Muscle layer of colon (tissue), 2 donors: ENCODE data around the gene PLIN4.

Experiments
- H3K27ac ChIP-seq: one replicate; pipeline ENCODE4 v1.7.0; 2013; ENCODE audit warnings: low read depth, mild to moderate bottlenecking, low read length, moderate library complexity
- H3K27me3 ChIP-seq, 2 donors: one replicate each; pipeline ENCODE4 v1.7.0; 2013; ENCODE audit warnings: low read length in 2 of 2, mild to moderate bottlenecking in 2 of 2; ENCODE audit not compliant: insufficient read depth in 2 of 2, control insufficient read depth in 1 of 2
- H3K36me3 ChIP-seq: one replicate; pipeline ENCODE4 v1.7.0; 2013; ENCODE audit warnings: mild to moderate bottlenecking, low read length; ENCODE audit not compliant: insufficient read depth
- H3K4me1 ChIP-seq: one replicate; pipeline ENCODE4 v1.7.0; 2013; ENCODE audit warnings: mild to moderate bottlenecking, low read length; ENCODE audit not compliant: insufficient read depth
- H3K4me3 ChIP-seq, 2 donors: one replicate each; pipeline ENCODE4 v1.7.0; 2013; ENCODE audit warnings: low read length in 2 of 2, low read depth in 1 of 2, mild to moderate bottlenecking in 1 of 2, moderate library complexity in 1 of 2
- H3K9ac ChIP-seq: one replicate; pipeline ENCODE4 v1.7.0; 2013; ENCODE audit warnings: low read length
- H3K9me3 ChIP-seq: one replicate; pipeline ENCODE4 v1.7.0; 2013; ENCODE audit warnings: mild to moderate bottlenecking, low read length
- donor health status: abdominal sarcoma.
- donor health status: Adenocarcinoma of cecum.

The PLIN4 gene

GRCh38 chr19:4503132-4503824, 15.0 kb downstream of the PLIN4 start:
- Histone ChIP-seq H3K27ac (peak overlapping the region; percentile 23), H3K4me1 (peaks cover 20% of the 10 kb centered on the region), H3K36me3 (peaks cover 52% of the 10 kb centered on the region), H3K9me3 (no peaks in the 10 kb centered on the region), H3K27me3 (no peaks in the 10 kb centered on the region), H3K4me3 (no peak overlapping the region), H3K9ac (no peak overlapping the region)

GRCh38 chr19:4502282-4503131, 15.8 kb downstream of the PLIN4 start:
- Histone ChIP-seq H3K9ac (no peak overlapping the region), H3K4me1 (peaks cover 14% of the 10 kb centered on the region), H3K4me3 (no peak overlapping the region), H3K27ac (peak overlapping the region; percentile 23), H3K9me3 (no peaks in the 10 kb centered on the region), H3K36me3 (peaks cover 55% of the 10 kb centered on the region), H3K27me3 (no peaks in the 10 kb centered on the region)

DNA sequence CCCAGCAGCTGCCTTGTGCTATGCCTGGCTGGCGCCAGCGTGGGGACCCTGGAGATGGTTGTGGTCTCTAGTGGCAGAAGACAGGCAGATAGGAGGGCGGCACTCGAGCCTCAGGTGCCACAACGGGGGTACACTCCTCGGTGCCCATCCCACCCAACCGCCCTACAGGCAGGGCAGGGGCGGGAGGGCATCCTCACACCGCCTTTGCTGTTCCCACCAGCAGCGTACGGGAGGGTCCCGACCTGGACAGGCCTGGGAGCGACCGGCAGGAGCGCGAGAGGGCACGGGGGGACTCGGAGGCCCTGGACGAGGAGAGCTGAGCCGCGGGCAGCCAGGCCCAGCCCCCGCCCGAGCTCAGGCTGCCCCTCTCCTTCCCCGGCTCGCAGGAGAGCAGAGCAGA, 16.6 kb downstream of the PLIN4 start:
- Histone ChIP-seq H3K27me3 (no peaks in the 10 kb centered on the region), H3K9ac (no peak overlapping the region), H3K4me3 (no peak overlapping the region), H3K36me3 (peaks cover 51% of the 10 kb centered on the region), H3K27ac (no peak overlapping the region), H3K4me1 (peaks cover 8% of the 10 kb centered on the region), H3K9me3 (no peaks in the 10 kb centered on the region)

- Histone ChIP-seq H3K9me3 (no peaks in the 10 kb centered on the region), H3K36me3 (peaks cover 49% of the 10 kb centered on the region), H3K27ac (no peak overlapping the region), H3K4me3 (no peak overlapping the region), H3K4me1 (peaks cover 5% of the 10 kb centered on the region), H3K9ac (no peak overlapping the region), H3K27me3 (no peaks in the 10 kb centered on the region)
These were observed 17.3 kb downstream of the PLIN4 start for GRCh38 chr19:4500841-4501591.

DNA sequence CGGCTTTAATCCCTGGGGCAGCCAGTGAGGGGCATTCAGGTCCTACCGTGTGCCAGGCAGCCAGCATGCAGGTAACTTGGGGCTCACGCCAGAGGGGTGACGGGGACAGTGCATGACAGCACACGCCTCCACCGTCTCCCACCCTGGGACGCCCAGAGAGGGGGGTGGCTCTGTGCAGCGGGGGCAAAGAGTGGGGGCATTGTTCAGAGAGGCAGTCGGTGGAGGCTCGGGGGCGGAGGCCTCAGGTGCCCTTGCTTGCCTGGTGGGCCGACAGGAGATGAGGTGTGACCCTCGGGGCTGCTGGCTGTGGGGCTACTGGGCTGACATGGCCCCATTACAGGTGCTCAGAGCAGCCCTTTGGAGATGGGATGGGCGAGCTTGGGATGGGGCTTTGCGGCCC, 18.4 kb downstream of the PLIN4 start:
- Histone ChIP-seq H3K4me1 (peaks cover 4% of the 10 kb centered on the region), H3K27me3 (no peaks in the 10 kb centered on the region), H3K4me3 (no peak overlapping the region), H3K27ac (no peak overlapping the region), H3K9ac (no peak overlapping the region), H3K36me3 (peaks cover 38% of the 10 kb centered on the region), H3K9me3 (no peaks in the 10 kb centered on the region)

- H3K9ac ChIP-seq: no peak overlapping the region
- no peak overlapping the region for H3K27ac ChIP-seq
- H3K27me3 ChIP-seq: no peaks in the 10 kb centered on the region
- peaks cover 39% of the 10 kb centered on the region for H3K36me3 ChIP-seq
- no peaks in the 10 kb centered on the region for H3K4me1 ChIP-seq
- no peak overlapping the region for H3K4me3 ChIP-seq
- no peaks in the 10 kb centered on the region for H3K9me3 ChIP-seq
These were observed 19.0 kb downstream of the PLIN4 start for GRCh38 chr19:4499318-4499717.

DNA sequence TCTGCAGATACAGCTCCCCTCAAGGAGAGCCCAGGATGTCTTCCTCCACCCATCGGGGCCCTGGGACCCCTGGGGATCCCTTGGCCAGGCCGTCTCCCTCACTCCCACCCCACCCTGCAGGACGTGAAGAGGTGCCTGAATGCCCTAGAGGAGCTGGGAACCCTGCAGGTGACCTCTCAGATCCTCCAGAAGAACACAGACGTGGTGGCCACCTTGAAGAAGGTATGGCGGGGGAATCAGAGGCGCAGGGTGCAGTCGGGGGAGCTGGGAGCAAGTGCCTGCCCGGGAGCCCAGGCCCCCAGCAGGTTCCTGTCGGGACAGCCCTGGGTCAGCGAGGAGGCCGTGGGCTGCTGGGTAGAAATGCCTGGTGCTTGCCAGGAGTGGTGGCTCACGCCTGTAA, 19.6 kb downstream of the PLIN4 start:
- Histone ChIP-seq H3K4me3 (no peak overlapping the region), H3K36me3 (peaks cover 45% of the 10 kb centered on the region), H3K27ac (no peak overlapping the region), H3K27me3 (no peaks in the 10 kb centered on the region), H3K4me1 (no peaks in the 10 kb centered on the region), H3K9me3 (no peaks in the 10 kb centered on the region), H3K9ac (no peak overlapping the region)

DNA sequence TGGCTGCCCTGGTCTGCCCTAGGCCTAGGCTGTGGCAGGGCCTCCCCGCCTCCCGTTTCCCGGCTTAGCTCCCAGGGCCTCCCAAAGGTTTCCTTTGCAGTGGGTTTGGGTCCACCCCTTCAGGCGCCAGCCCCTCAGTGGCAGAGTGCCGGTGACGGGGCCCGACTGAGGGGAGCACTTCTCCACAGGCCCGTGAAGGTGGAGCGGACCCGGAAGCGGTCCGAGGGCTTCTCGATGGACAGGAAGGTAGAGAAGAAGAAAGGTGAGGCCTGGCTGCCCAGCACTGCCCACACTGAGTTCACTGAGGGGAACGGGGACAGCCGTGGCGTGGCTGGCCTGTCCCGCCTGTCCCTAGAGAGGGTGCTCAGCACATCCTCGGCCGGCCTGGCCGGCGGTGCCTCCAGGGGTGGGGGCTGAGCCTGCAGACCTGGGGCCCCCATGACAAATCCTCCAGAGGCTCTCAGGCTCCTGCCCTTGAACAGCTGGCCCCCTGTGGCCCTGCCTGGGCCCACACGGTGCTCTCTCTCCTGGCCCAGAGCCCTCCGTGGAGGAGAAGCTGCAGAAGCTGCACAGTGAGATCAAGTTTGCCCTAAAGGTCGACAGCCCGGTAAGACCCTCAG, 20.4 kb downstream of the PLIN4 start:
- Histone ChIP-seq H3K9ac (no peak overlapping the region), H3K27me3 (no peaks in the 10 kb centered on the region), H3K27ac (no peak overlapping the region), H3K4me1 (no peaks in the 10 kb centered on the region), H3K36me3 (peaks cover 53% of the 10 kb centered on the region), H3K4me3 (no peak overlapping the region), H3K9me3 (no peaks in the 10 kb centered on the region)

DNA sequence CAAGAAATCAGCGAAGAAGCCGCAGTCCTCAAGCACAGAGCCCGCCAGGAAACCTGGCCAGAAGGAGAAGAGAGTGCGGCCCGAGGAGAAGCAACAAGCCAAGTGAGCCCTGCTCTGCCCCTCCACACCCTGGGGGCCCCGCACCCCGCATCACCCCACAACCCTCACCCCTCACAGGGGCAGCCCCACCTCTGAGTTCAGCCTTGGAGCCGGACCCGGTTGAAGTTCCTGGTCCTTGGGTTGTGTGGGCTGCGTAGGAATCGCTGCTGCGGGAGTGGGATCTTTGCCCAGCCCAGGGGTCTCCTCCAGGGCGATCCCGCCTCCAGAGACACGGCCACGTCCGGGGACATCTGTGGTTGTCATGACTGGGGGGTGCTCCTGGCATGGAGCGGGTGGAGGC, 22.0 kb downstream of the PLIN4 start:
- Histone ChIP-seq H3K9ac (no peak overlapping the region), H3K9me3 (no peaks in the 10 kb centered on the region), H3K4me1 (no peaks in the 10 kb centered on the region), H3K4me3 (no peak overlapping the region), H3K27ac (no peak overlapping the region), H3K36me3 (peaks cover 63% of the 10 kb centered on the region), H3K27me3 (no peaks in the 10 kb centered on the region)

- H3K4me1 ChIP-seq: no peaks in the 10 kb centered on the region
- H3K27ac ChIP-seq: no peak overlapping the region
- no peaks in the 10 kb centered on the region for H3K9me3 ChIP-seq
- H3K27me3 ChIP-seq: no peaks in the 10 kb centered on the region
- H3K9ac ChIP-seq: no peak overlapping the region
- H3K36me3 ChIP-seq: peaks cover 60% of the 10 kb centered on the region
- H3K4me3 ChIP-seq: no peak overlapping the region
These were observed 22.8 kb downstream of the PLIN4 start for GRCh38 chr19:4495471-4495870.

DNA sequence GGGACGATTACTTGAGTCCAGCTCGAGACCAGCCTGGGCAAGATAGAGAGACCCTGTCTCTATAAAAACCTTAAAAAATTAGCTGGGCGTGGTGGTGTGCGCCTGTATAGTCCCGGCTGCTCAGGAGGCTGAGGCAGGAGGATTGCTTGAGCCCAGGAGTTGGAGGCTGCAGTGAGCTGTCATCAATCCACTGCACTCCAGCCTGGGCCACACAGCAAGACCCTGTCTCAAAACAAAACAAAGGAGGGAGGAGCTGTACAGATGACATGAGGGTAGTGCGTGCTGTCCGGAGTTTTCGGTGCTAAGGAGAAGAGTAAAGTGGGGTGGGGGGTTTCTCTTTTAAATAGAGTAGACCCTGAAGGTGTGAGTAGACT, 23.6 kb downstream of the PLIN4 start:
- H3K27ac ChIP-seq: no peak overlapping the region
- no peak overlapping the region for H3K9ac ChIP-seq
- no peaks in the 10 kb centered on the region for H3K27me3 ChIP-seq
- H3K36me3 ChIP-seq: peaks cover 68% of the 10 kb centered on the region
- no peaks in the 10 kb centered on the region for H3K4me1 ChIP-seq
- H3K9me3 ChIP-seq: no peaks in the 10 kb centered on the region
- H3K4me3 ChIP-seq: no peak overlapping the region
